Ovary (tissue), 3 donors: Measurements from ENCODE around the gene OR1D5.

Experiments used
- CTCF ChIP-seq, 3 donors: fragments of 450-650 bp in 2 of 3; fragments of 200-600 bp in 1 of 3; IDR thresholded peaks; one replicate each; pipeline versions ENCODE4 v1.5.1 to v1.8.0; 2016 to 2022; ENCODE audit warnings: antibody characterized with exemption in 3 of 3, mild to moderate bottlenecking in 1 of 3
- EP300 ChIP-seq: sonication (generic); formaldehyde crosslinking; IDR thresholded peaks from one replicate; pipeline ENCODE4 v1.6.1; 2017; ENCODE audit warnings: antibody characterized with exemption
- donor health status: DM: no; HTN: no; CAD: no.

- TF ChIP-seq CTCF (IDR thresholded peaks at IDR 0.05) (no peak), EP300 (no peak)
Measured at GRCh38 chr17:3019761-3020160, 43.6 kb downstream of the OR1D5 start.
